PFSK-1 (cell line): ENCODE measurements around the gene TFRC.

Experiments
- POLR2AphosphoS5 ChIP-seq: IDR thresholded peaks from 2 replicates; pipeline ENCODE4 v1.6.1; 2012; ENCODE audit warnings: low read depth, mild to moderate bottlenecking, control low read depth, low read length, moderate library complexity
- TF ChIP-seq, protein P1 (sequence below), 2 experiments: IDR thresholded peaks; 2 replicates each; pipeline versions ENCODE4 v1.6.1 to v1.8.0; 2011 to 2012; ENCODE audit warnings: low read depth in 2 of 2, low read length in 2 of 2, control low read depth in 1 of 2, inconsistent platforms in 1 of 2, mild to moderate bottlenecking in 1 of 2, moderate library complexity in 1 of 2; ENCODE audit not compliant: insufficient read depth in 1 of 2

DNA sequence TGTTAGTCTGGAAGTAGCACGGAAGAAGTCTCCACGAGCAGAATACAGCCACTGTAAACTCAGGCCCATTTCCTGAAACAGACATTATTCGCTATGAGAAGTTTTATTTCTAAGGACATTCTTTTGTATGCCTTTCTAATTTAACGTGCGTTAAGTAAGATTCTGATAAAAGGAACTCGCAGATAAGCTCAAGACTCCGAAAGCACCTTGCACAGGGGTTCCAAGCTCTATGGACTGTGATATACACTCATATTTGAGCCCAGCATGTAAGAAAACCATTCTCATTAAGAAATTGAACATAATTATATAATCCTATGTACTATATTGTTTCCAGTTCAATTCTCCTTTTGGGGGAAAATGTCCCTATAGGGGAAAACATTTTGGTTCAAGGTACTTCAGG lies 28.4 kb downstream of the TFRC start:
- TF ChIP-seq, protein P1, sequence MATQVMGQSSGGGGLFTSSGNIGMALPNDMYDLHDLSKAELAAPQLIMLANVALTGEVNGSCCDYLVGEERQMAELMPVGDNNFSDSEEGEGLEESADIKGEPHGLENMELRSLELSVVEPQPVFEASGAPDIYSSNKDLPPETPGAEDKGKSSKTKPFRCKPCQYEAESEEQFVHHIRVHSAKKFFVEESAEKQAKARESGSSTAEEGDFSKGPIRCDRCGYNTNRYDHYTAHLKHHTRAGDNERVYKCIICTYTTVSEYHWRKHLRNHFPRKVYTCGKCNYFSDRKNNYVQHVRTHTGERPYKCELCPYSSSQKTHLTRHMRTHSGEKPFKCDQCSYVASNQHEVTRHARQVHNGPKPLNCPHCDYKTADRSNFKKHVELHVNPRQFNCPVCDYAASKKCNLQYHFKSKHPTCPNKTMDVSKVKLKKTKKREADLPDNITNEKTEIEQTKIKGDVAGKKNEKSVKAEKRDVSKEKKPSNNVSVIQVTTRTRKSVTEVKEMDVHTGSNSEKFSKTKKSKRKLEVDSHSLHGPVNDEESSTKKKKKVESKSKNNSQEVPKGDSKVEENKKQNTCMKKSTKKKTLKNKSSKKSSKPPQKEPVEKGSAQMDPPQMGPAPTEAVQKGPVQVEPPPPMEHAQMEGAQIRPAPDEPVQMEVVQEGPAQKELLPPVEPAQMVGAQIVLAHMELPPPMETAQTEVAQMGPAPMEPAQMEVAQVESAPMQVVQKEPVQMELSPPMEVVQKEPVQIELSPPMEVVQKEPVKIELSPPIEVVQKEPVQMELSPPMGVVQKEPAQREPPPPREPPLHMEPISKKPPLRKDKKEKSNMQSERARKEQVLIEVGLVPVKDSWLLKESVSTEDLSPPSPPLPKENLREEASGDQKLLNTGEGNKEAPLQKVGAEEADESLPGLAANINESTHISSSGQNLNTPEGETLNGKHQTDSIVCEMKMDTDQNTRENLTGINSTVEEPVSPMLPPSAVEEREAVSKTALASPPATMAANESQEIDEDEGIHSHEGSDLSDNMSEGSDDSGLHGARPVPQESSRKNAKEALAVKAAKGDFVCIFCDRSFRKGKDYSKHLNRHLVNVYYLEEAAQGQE (IDR thresholded peaks at IDR 0.05; ENCODE audit: insufficient read depth in 1 of 2, low read depth in 2 of 2, low read length in 2 of 2) = no peak
- TF ChIP-seq POLR2AphosphoS5 = no peak
